Measurements from ENCODE around the gene VMP1. TPM values are rescaled to one million over a fixed set of nuclear protein-coding genes. Genes with fewer than 3 reads are reported as not detected.

VMP1 gene
- total and polyA plus RNA-seq, 2 of the 4 experiments (the other 2 are of a cell fraction), result 89.8 to 197 TPM

DNA sequence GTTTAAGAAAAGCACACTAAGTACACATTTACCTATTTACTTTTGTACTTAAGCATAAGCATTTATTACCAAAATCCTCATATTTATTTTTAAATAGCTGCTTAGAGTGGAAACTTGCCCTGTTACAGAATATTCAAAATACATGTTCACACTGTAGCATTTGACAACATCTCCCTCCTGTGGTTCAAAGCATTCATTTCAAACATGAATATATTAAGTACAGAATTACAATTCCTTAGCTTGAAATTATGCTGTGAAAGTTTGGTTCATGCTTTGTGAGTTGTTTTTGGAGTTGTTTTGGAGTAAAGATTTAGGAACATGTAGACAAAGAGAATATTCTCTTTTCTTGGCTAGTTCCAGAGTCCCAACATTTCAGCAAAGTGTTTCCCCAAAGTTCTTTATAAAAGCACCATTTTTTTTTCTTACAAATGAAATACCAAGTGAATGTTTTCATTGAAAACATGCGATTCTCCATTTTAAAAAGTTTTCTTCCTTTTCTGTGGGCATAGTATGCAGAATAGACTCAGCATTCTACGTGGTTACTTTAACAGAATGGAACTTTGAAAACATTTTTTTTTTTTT is 152.1 kb downstream of the VMP1 start:
- peaks cover 0 to 23% of the 10 kb centered on the region in 2 experiments; a peak in 3 of 4 replicates for H3K79me1 ChIP-seq (ENCODE audit: low read depth in 1 of 2, low read length in 2 of 2)
- 0 out of 3 replicates have a peak overlapping the region, but pooled peaks have one; percentile 48 for H2BK15ac ChIP-seq (ENCODE audit: low read depth, low read length)
- H4K5ac ChIP-seq (ENCODE audit: low read depth, low read length), result no peak overlapping the region
- ChIA-PET CTCF (interaction anchor here (0.6 to 1.7 kb wide), 9 partner anchors 9 to 158 kb away, joined by 3 to 6 read pairs (median 4); no protein-coding TSS in a partner anchor), POLR2A (ENCODE audit: unreplicated experiment) (interaction anchor here (0.6 to 2.2 kb wide), 3 partner anchors 13 to 105 kb away, joined by 4 to 8 read pairs (median 5); no protein-coding TSS in a partner anchor)
- ATAC-seq (ENCODE audit: low read depth) (peak; percentile 73), DNase-seq (peak; percentile 78)
- 0 out of 2 replicates have a peak overlapping the region, but pooled peaks have one; percentile 65 for H2BK120ac ChIP-seq (ENCODE audit: low read depth, low read length)
- H2AK9ac ChIP-seq (replicated peaks; ENCODE audit: low read depth, low read length, poor library complexity), result no peak overlapping the region
- no peak overlapping the region for H3K4me3 ChIP-seq (ENCODE audit: insufficient read depth, low read depth, low read length)
- no TSS peak for BruUV-seq (replicated peaks)
- peaks cover 9% of the 10 kb centered on the region for H3K9me1 ChIP-seq (ENCODE audit: insufficient read depth, low read length)
- H4K91ac ChIP-seq (ENCODE audit: insufficient read depth, low read depth, low read length), result no peak overlapping the region
- H3K14ac ChIP-seq (replicated peaks; ENCODE audit: low read depth, low read length), result no peak overlapping the region
- 0 out of 4 replicates have a peak overlapping the region, but pooled peaks have one; percentile 18 to 51 for H4K8ac ChIP-seq (ENCODE audit: low read depth in 2 of 2, low read length in 2 of 2)
- WGBS, 2 experiments (ENCODE audit: extremely low coverage in 2 of 2, insufficient read length in 1 of 2), result no CpG with 5 or more reads among the region's 2 CpGs
- TF ChIP-seq POLR2A (IDR thresholded peaks at IDR 0.05; ENCODE audit: low read depth, low read length), result 0 out of 2 replicates have a peak, but pooled peaks have one; percentile 24
- TF ChIP-seq BHLHE40 (IDR thresholded peaks at IDR 0.05; ENCODE audit: low read depth, low read length), result no peak
- TF ChIP-seq SMC3 (IDR thresholded peaks at IDR 0.05; ENCODE audit: low read depth, low read length), result peak; percentile 89
- no peak for TF ChIP-seq MXI1 (IDR thresholded peaks at IDR 0.05; ENCODE audit: borderline replicate concordance, low read depth, low read length)
- TF ChIP-seq RAD21 (IDR thresholded peaks at IDR 0.05; ENCODE audit: low read length), result peak; percentile 91
- TF ChIP-seq CHD1 (IDR thresholded peaks at IDR 0.05; ENCODE audit: low read depth, low read length), result no peak
- TF ChIP-seq CTCF (conservative IDR thresholded peaks at IDR 0.05; ENCODE audit: low read depth, low read length), result peak; percentile 83
- H2BK20ac ChIP-seq (ENCODE audit: low read depth, low read length), result no peak overlapping the region
- peaks cover 2% of the 10 kb centered on the region for H3K36me3 ChIP-seq (ENCODE audit: control insufficient read depth, insufficient read depth, low read length)
- dilution Hi-C loops (cut with HindIII; ENCODE audit: low sequenced_read_pairs, unreplicated experiment) (no loop called here), in situ Hi-C loops (cut with MboI; ENCODE audit: low sequenced_read_pairs) (no loop called here), intact Hi-C loops (cut with micrococcal nuclease) (loop anchor here (1.0 to 2.0 kb wide), 5 partner anchors 15 to 238 kb away; partner anchors contain the start of genes PTRH2 and VMP1)
- H3K56ac ChIP-seq (ENCODE audit: extremely low read depth, insufficient read depth, low read length), result no peak overlapping the region
- no peak overlapping the region for H2AFZ ChIP-seq (replicated peaks; ENCODE audit: low read length, poor library complexity)
- H3K27ac ChIP-seq (ENCODE audit: insufficient read depth, low read length), result peak overlapping the region; percentile 43; the same call in 1 of the 2 replicates
- peak overlapping the region; percentile 14 for H2BK5ac ChIP-seq (ENCODE audit: low read depth, low read length, poor library complexity, severe bottlenecking)
- H2AK5ac ChIP-seq (ENCODE audit: low read depth, low read length), result no peak overlapping the region
- H3K4me2 ChIP-seq (ENCODE audit: low read depth, low read length), result no peak overlapping the region
- no peak overlapping the region for H3K4ac ChIP-seq (ENCODE audit: low read depth, low read length)
- no peak overlapping the region for H3K18ac ChIP-seq (ENCODE audit: low read depth, low read length)
- H4K20me1 ChIP-seq (ENCODE audit: insufficient read depth, low read length), result no peaks in the 10 kb centered on the region
- no peak overlapping the region for H3K23ac ChIP-seq (ENCODE audit: low read depth, low read length)
- no peaks in the 10 kb centered on the region for H3K27me3 ChIP-seq (ENCODE audit: control insufficient read depth, insufficient read depth, low read length)
- H3K9me3 ChIP-seq (ENCODE audit: control insufficient read depth, insufficient read depth, low read length), result no peaks in the 10 kb centered on the region
- peaks cover 5% of the 10 kb centered on the region; the same call in 1 of the 2 replicates for H3K4me1 ChIP-seq (ENCODE audit: control insufficient read depth, insufficient read depth, low read length)
- no peak overlapping the region for H3K9ac ChIP-seq (ENCODE audit: low read depth, low read length)

Measured in IMR-90 (cell line).